H1 (cell line): ENCODE data around the gene SPTY2D1.

ENCODE experiments used
- BACH1 ChIP-seq: IDR thresholded peaks from 2 replicates; pipeline ENCODE4 v1.6.1; 2012; ENCODE audit warnings: low read length, improper control_type of control experiment
- CHD2 ChIP-seq: IDR thresholded peaks from 2 replicates; pipeline ENCODE4 v1.6.1; 2012; ENCODE audit warnings: low read length, improper control_type of control experiment
- EP300 ChIP-seq, 2 experiments: IDR thresholded peaks; 1 replicate in 1 of 2; 2 replicates in 1 of 2; pipeline ENCODE4 v1.6.1; 2011 to 2012; ENCODE audit warnings: low read depth in 2 of 2, low read length in 2 of 2, mild to moderate bottlenecking in 2 of 2, borderline replicate concordance in 1 of 2, inconsistent platforms in 1 of 2, moderate library complexity in 1 of 2
- GABPA ChIP-seq: IDR thresholded peaks from 2 replicates; pipeline ENCODE4 v1.6.1; 2011; ENCODE audit warnings: mild to moderate bottlenecking, low read length, moderate library complexity, borderline replicate concordance; ENCODE audit not compliant: insufficient read depth
- HDAC6 ChIP-seq: IDR thresholded peaks from one replicate; pipeline ENCODE4 v1.7.1; 2012; ENCODE audit warnings: low read depth, mild to moderate bottlenecking, inconsistent platforms, low read length, moderate library complexity
- POU5F1 ChIP-seq: IDR thresholded peaks from 2 replicates; pipeline ENCODE4 v1.6.1; 2011; ENCODE audit warnings: low read depth, mild to moderate bottlenecking, low read length, moderate library complexity
- TF ChIP-seq, protein P1 (sequence below), 3 experiments: IDR thresholded peaks; 1 replicate in 2 of 3; 2 replicates in 1 of 3; pipeline versions ENCODE4 v1.5.1 to v1.6.1; 2011; ENCODE audit warnings: low read length in 3 of 3, mild to moderate bottlenecking in 3 of 3, inconsistent platforms in 2 of 3, low read depth in 1 of 3, moderate library complexity in 1 of 3; ENCODE audit not compliant: insufficient read depth in 1 of 3; ENCODE audit errors: control extremely low read depth in 1 of 3

DNA sequence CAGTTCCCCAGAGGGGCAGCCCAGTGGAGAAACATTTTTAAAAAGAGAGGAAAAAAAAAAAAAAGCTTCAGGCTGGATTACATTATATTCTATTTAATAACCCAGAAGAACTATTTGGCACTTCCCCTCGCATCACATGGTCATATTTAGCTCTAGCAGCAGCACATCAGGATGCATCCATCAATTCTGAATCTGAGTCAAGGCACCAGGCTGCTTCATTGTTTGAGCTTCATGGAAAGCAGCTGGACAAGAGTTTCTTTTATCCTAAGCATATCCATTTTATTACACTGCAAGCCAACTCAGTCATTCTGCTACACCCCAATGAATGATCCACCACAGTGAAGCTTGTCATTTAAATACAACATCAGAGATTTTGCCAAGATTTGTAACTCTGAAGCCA is 10.0 kb downstream of the SPTY2D1 start:
- TF ChIP-seq, protein P1, sequence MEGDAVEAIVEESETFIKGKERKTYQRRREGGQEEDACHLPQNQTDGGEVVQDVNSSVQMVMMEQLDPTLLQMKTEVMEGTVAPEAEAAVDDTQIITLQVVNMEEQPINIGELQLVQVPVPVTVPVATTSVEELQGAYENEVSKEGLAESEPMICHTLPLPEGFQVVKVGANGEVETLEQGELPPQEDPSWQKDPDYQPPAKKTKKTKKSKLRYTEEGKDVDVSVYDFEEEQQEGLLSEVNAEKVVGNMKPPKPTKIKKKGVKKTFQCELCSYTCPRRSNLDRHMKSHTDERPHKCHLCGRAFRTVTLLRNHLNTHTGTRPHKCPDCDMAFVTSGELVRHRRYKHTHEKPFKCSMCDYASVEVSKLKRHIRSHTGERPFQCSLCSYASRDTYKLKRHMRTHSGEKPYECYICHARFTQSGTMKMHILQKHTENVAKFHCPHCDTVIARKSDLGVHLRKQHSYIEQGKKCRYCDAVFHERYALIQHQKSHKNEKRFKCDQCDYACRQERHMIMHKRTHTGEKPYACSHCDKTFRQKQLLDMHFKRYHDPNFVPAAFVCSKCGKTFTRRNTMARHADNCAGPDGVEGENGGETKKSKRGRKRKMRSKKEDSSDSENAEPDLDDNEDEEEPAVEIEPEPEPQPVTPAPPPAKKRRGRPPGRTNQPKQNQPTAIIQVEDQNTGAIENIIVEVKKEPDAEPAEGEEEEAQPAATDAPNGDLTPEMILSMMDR (IDR thresholded peaks at IDR 0.05; ENCODE audit: control extremely low read depth in 1 of 3, insufficient read depth in 1 of 3, low read depth in 1 of 3, low read length in 3 of 3) = no peak
- TF ChIP-seq POU5F1 (no peak), CHD2 (no peak), BACH1 (no peak), HDAC6 (no peak), EP300 (IDR thresholded peaks at IDR 0.05; ENCODE audit: borderline replicate concordance in 1 of 2, low read depth in 2 of 2, low read length in 2 of 2) (no peak), GABPA (no peak)
